Activated naive CD8-positive, alpha-beta T cell treated with anti-CD3 and anti-CD28 coated beads, Interleukin-2, amount 10 ng/mL, durations not matched to agents 7 days and 5 days (primary cell): ENCODE measurements around the gene RAB7B. TPM values are rescaled to one million over a fixed set of nuclear protein-coding genes. Genes with fewer than 3 reads are reported as not detected.
A peak's percentile ranks its signal among the peaks of the same experiment; 100 is the strongest.
"Not testable (repeated sequence)": the region's sequence is repeated elsewhere in the genome, so short reads cannot be mapped to it uniquely, and the experiment has no call there.

Source experiments
- ATAC-seq: fragments of 150-1000 bp; cut with Tn5 transposase; one replicate; pipeline ENCODE4 v1.10.0; 2021; ENCODE audit warnings: low read depth, moderate library complexity
- POLR2A ChIA-PET: fragments of 350-600 bp; sonication (Branson Sonifier 250); formaldehyde crosslinking; loops from one replicate; lab custom pipeline; 2021; ENCODE audit warnings: antibody characterized with exemption; lab: Charles Lee
- DNase-seq: peaks from one replicate; pipeline ENCODE4 v3.0.0; 2021
- H3K27ac Mint-ChIP-seq: one replicate; pipeline ENCODE4 v1.8.0; 2022; ENCODE audit warnings: mild to moderate bottlenecking, mixed read lengths
- H3K27me3 Mint-ChIP-seq: one replicate; pipeline ENCODE4 v1.8.0; 2022; ENCODE audit warnings: mild to moderate bottlenecking, moderate library complexity, mixed read lengths
- H3K36me3 Mint-ChIP-seq: one replicate; pipeline ENCODE4 v1.8.0; 2021; ENCODE audit warnings: mild to moderate bottlenecking, mixed read lengths
- H3K4me1 Mint-ChIP-seq: one replicate; pipeline ENCODE4 v1.8.0; 2021; ENCODE audit warnings: mixed read lengths
- H3K4me3 Mint-ChIP-seq: one replicate; pipeline ENCODE4 v1.8.0; 2022; ENCODE audit warnings: mild to moderate bottlenecking, moderate library complexity, mixed read lengths
- H3K9me3 Mint-ChIP-seq: one replicate; pipeline ENCODE4 v1.8.0; 2021; ENCODE audit warnings: mixed read lengths
- total RNA-seq, 2 experiments: library from RNA; stranded (reverse); gene quantifications; one replicate each; pipeline ENCODE4 v1.2.3, GENCODE V29; 2021

The RAB7B gene
- total RNA-seq, 2 experiments from 2014 or later: 0.80 to 0.91 TPM

- no peak overlapping the region for H3K4me3 Mint-ChIP-seq
- no peaks in the 10 kb centered on the region for H3K4me1 Mint-ChIP-seq
- POLR2A ChIA-PET: no interaction called here
- peaks cover 9% of the 10 kb centered on the region for H3K27me3 Mint-ChIP-seq
- no peak for DNase-seq
- no peak overlapping the region for H3K27ac Mint-ChIP-seq
- no peak for ATAC-seq
- no peaks in the 10 kb centered on the region for H3K36me3 Mint-ChIP-seq
- no peaks in the 10 kb centered on the region for H3K9me3 Mint-ChIP-seq
These were observed 4.5 kb downstream of the RAB7B start for GRCh38 chr1:205998457-205999241.

DNA sequence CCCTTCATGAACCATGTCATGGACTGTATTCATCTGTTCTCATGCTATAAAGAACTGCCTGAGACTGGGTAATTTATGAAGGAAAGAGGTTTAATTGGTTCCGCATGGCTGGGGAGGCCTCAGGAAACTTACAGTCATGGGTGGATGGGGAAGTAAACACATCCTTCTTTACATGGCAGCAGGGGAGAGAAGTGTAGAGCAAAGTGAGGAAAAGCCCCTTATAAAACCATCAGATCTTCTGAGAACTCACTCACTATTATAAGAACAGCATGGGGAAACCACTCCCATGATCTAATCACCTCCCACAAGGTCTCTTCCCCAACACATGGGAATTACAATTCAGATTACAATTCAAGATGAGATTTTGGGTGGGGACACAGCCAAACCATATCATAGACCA is 6.6 kb downstream of the RAB7B start:
- ATAC-seq, H3K4me3 Mint-ChIP-seq, H3K9me3 Mint-ChIP-seq, DNase-seq, H3K4me1 Mint-ChIP-seq, POLR2A ChIA-PET, H3K27ac Mint-ChIP-seq, H3K27me3 Mint-ChIP-seq, H3K36me3 Mint-ChIP-seq: not testable (repeated sequence)

DNA sequence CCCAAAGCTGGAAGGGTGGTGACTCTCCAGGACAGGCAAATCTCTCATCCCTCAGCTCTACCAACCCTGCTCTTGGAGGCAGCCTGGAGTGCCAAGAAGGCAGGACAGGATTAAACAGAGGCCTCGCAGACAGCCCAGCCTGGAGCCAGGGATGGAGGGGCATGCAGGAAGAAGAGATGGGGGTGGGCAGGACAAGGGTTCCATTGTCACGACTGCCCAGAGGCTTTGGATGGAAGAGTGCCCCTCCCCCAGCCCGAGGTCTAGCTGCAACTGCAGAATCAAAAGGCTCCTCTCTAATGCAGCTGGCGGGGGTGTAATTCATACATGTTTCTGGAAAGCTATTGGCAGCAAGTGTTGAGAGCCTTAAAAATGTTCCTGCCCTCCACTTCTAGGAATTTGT is 8.8 kb downstream of the RAB7B start:
- H3K9me3 Mint-ChIP-seq: no peaks in the 10 kb centered on the region
- H3K27ac Mint-ChIP-seq: no peak overlapping the region
- peaks cover 14% of the 10 kb centered on the region for H3K27me3 Mint-ChIP-seq
- POLR2A ChIA-PET: no interaction called here
- ATAC-seq (no peak), DNase-seq (no peak)
- H3K4me3 Mint-ChIP-seq: no peak overlapping the region
- H3K36me3 Mint-ChIP-seq: no peaks in the 10 kb centered on the region
- no peaks in the 10 kb centered on the region for H3K4me1 Mint-ChIP-seq

GRCh38 chr1:205993068-205993467 is 10.1 kb downstream of the RAB7B start:
- peaks cover 14% of the 10 kb centered on the region for H3K27me3 Mint-ChIP-seq
- no peaks in the 10 kb centered on the region for H3K36me3 Mint-ChIP-seq
- H3K4me3 Mint-ChIP-seq: no peak overlapping the region
- DNase-seq (no peak), ATAC-seq (no peak)
- no peaks in the 10 kb centered on the region for H3K4me1 Mint-ChIP-seq
- POLR2A ChIA-PET: no interaction called here
- no peaks in the 10 kb centered on the region for H3K9me3 Mint-ChIP-seq
- no peak overlapping the region for H3K27ac Mint-ChIP-seq

- POLR2A ChIA-PET: no interaction called here
- Mint-ChIP-seq H3K36me3 (no peaks in the 10 kb centered on the region), H3K4me1 (no peaks in the 10 kb centered on the region), H3K27me3 (peaks cover 14% of the 10 kb centered on the region), H3K9me3 (no peaks in the 10 kb centered on the region), H3K27ac (no peak overlapping the region), H3K4me3 (no peak overlapping the region)
- DNase-seq (no peak), ATAC-seq (no peak)
These were observed 10.8 kb downstream of the RAB7B start for GRCh38 chr1:205992218-205992882.

DNA sequence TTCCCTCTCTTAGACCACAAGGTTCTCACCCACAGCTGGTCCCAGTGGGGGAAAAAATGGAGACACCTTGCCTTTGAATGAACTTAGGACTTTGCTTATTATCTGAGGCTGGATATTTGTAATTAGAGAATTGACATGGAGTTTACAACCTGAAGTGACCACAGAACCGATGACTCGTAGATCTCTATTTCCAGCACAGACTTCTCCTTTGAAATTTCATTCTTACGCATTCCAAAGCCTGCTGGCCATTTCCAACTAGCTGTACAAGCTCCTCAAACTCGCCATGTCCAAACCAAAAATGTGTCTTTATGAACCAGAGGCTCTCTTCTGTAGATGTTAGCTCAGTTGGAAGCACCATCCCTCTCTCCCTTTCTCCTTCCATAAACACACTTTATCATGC is 12.0 kb downstream of the RAB7B start:
- Mint-ChIP-seq H3K27me3 (peaks cover 10% of the 10 kb centered on the region), H3K4me3 (no peak overlapping the region), H3K27ac (no peak overlapping the region), H3K9me3 (no peaks in the 10 kb centered on the region), H3K36me3 (no peaks in the 10 kb centered on the region), H3K4me1 (no peaks in the 10 kb centered on the region)
- POLR2A ChIA-PET: no interaction called here
- DNase-seq: no peak
- no peak for ATAC-seq

DNA sequence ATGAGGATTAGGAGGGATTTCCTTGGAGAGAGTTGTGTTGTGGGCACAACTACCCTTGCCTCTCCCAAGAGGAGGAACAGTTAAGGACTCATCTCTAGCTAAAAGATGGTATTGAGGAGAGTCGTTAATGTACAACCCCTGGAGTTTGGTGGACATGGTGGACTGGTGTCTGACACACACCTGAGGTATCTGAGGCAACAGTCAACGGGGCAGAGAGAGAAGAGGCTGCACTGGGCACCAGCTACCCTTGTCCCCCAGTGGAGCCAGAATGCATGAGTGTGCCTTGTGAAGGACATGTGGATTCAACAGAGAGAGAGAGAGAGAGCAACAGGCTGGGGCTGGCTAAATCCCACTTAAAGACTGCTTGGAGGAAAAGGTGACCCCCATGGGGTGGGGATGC is 13.0 kb downstream of the RAB7B start:
- POLR2A ChIA-PET: no interaction called here
- no peak overlapping the region for H3K4me3 Mint-ChIP-seq
- no peak for ATAC-seq
- H3K27me3 Mint-ChIP-seq: peaks cover 6% of the 10 kb centered on the region
- no peak overlapping the region for H3K27ac Mint-ChIP-seq
- no peaks in the 10 kb centered on the region for H3K36me3 Mint-ChIP-seq
- no peaks in the 10 kb centered on the region for H3K4me1 Mint-ChIP-seq
- H3K9me3 Mint-ChIP-seq: no peaks in the 10 kb centered on the region
- DNase-seq: no peak

DNA sequence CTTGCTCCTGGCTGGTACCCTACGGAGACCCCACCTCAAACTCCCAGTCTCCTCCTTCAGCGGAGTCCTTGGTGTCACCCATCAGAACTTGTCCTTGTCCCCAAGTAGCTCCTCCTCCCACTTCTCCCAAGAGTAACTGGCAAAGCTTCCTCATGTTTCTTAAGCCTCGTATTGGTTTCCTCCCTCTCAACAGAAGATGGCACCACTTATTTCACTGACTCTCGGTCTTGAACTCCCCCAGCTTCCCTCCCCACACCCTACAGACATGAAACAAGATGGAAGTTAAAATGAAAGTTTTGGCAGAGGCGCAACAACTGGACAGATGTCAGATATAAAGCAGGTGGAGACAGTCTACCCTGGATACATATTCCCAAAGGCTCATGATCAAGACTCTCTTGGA is 13.4 kb downstream of the RAB7B start:
- no peak for DNase-seq
- Mint-ChIP-seq H3K4me3 (no peak overlapping the region), H3K36me3 (no peaks in the 10 kb centered on the region), H3K4me1 (no peaks in the 10 kb centered on the region), H3K27ac (no peak overlapping the region), H3K9me3 (no peaks in the 10 kb centered on the region), H3K27me3 (peaks cover 6% of the 10 kb centered on the region)
- POLR2A ChIA-PET: no interaction called here
- no peak for ATAC-seq

- no peaks in the 10 kb centered on the region for H3K4me1 Mint-ChIP-seq
- DNase-seq: no peak
- H3K27me3 Mint-ChIP-seq: peaks cover 6% of the 10 kb centered on the region
- no peaks in the 10 kb centered on the region for H3K9me3 Mint-ChIP-seq
- H3K4me3 Mint-ChIP-seq: no peak overlapping the region
- H3K36me3 Mint-ChIP-seq: no peaks in the 10 kb centered on the region
- H3K27ac Mint-ChIP-seq: no peak overlapping the region
- no peak for ATAC-seq
- POLR2A ChIA-PET: no interaction called here
These were observed 14.6 kb downstream of the RAB7B start for GRCh38 chr1:205988585-205988995.

- Mint-ChIP-seq H3K27ac (no peak overlapping the region), H3K9me3 (no peaks in the 10 kb centered on the region), H3K36me3 (no peaks in the 10 kb centered on the region), H3K4me1 (no peaks in the 10 kb centered on the region), H3K4me3 (no peak overlapping the region), H3K27me3 (peaks cover 9% of the 10 kb centered on the region)
- DNase-seq: no peak
- POLR2A ChIA-PET: no interaction called here
- ATAC-seq: no peak
These were observed 16.3 kb downstream of the RAB7B start for GRCh38 chr1:205986861-205987260.

DNA sequence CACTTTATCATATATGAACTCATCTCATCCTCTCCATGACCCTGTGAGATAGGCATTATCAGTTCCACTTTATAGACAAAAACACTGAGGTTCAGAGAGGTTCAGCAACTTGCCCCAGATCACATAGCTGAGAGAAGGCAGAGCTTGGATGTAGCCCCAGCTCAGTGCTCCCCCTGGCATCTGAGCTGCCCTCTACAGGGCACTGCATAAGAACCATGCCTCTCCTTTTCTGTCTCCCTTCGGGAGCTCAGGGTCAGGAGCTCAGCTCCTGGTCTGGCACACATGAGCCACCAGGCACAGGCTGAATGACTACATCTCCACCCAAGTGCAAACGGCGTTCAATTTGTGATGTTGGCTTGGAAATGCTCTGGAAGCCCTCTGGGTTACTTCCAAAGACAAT is 16.9 kb downstream of the RAB7B start:
- POLR2A ChIA-PET: no interaction called here
- ATAC-seq: no peak
- peaks cover 9% of the 10 kb centered on the region for H3K27me3 Mint-ChIP-seq
- H3K36me3 Mint-ChIP-seq: no peaks in the 10 kb centered on the region
- no peak for DNase-seq
- no peak overlapping the region for H3K4me3 Mint-ChIP-seq
- H3K27ac Mint-ChIP-seq: no peak overlapping the region
- no peaks in the 10 kb centered on the region for H3K9me3 Mint-ChIP-seq
- H3K4me1 Mint-ChIP-seq: no peaks in the 10 kb centered on the region

- no peaks in the 10 kb centered on the region for H3K36me3 Mint-ChIP-seq
- POLR2A ChIA-PET: no interaction called here
- no peak overlapping the region for H3K4me3 Mint-ChIP-seq
- H3K27ac Mint-ChIP-seq: no peak overlapping the region
- no peak for ATAC-seq
- DNase-seq: no peak
- peaks cover 7% of the 10 kb centered on the region for H3K27me3 Mint-ChIP-seq
- no peaks in the 10 kb centered on the region for H3K4me1 Mint-ChIP-seq
- H3K9me3 Mint-ChIP-seq: no peaks in the 10 kb centered on the region
These were observed 17.7 kb downstream of the RAB7B start for GRCh38 chr1:205985330-205986005.

- peaks cover 3% of the 10 kb centered on the region for H3K27me3 Mint-ChIP-seq
- H3K4me1 Mint-ChIP-seq: no peaks in the 10 kb centered on the region
- H3K9me3 Mint-ChIP-seq: no peaks in the 10 kb centered on the region
- DNase-seq (peak; percentile 40), ATAC-seq (no peak)
- no peak overlapping the region for H3K4me3 Mint-ChIP-seq
- POLR2A ChIA-PET: interaction anchor here (1.3 kb wide), 1 partner anchor 122 kb away, joined by 3 read pairs; no protein-coding TSS in a partner anchor
- H3K36me3 Mint-ChIP-seq: no peaks in the 10 kb centered on the region
- no peak overlapping the region for H3K27ac Mint-ChIP-seq
These were observed 19.1 kb downstream of the RAB7B start for GRCh38 chr1:205983925-205984725.
